SK-N-SH (cell line): ENCODE measurements around the gene WDR46. TPM values are rescaled to one million over a fixed set of nuclear protein-coding genes. Genes with fewer than 3 reads are reported as not detected.

Experiments
- CHD2 ChIP-seq: fragments of 150-350 bp; IDR thresholded peaks from 2 replicates; pipeline ENCODE4 v1.6.1; 2018; ENCODE audit warnings: low read length; ENCODE audit not compliant: partially characterized antibody
- CTCF ChIP-seq: fragments of 200-600 bp; sonication (generic); IDR thresholded peaks from 2 replicates; pipeline ENCODE4 v1.6.1; 2017; ENCODE audit warnings: antibody characterized with exemption, mild to moderate bottlenecking, moderate library complexity
- EZH2phosphoT487 ChIP-seq: fragments of 200-600 bp; sonication (generic); IDR thresholded peaks from 2 replicates; pipeline ENCODE4 v1.6.1; 2017; ENCODE audit warnings: low read depth, mixed run types, mild to moderate bottlenecking, antibody characterized with exemption, moderate library complexity, borderline replicate concordance
- FOSL2 ChIP-seq: IDR thresholded peaks from 2 replicates; pipeline ENCODE4 v1.4.0; 2012; ENCODE audit warnings: low read depth, mild to moderate bottlenecking, moderate library complexity, borderline replicate concordance
- FOXJ3 ChIP-seq: sonication (generic); formaldehyde crosslinking; IDR thresholded peaks from 2 replicates; pipeline ENCODE4 v1.5.1; 2020; ENCODE audit warnings: mild to moderate bottlenecking, missing genetic modification reagents
- FOXM1 ChIP-seq: IDR thresholded peaks from 2 replicates; pipeline ENCODE4 v1.4.0; 2012; ENCODE audit warnings: low read depth, mild to moderate bottlenecking
- GABPA ChIP-seq: IDR thresholded peaks from 2 replicates; pipeline ENCODE4 v1.4.0; 2012; ENCODE audit warnings: low read depth, mild to moderate bottlenecking
- GATA2 ChIP-seq: sonication (generic); formaldehyde crosslinking; IDR thresholded peaks from 2 replicates; pipeline ENCODE4 v1.5.0; 2020; ENCODE audit warnings: mild to moderate bottlenecking, missing genetic modification reagents
- IRF3 ChIP-seq: fragments of 150-350 bp; IDR thresholded peaks from 2 replicates; pipeline ENCODE4 v1.6.1; 2016; ENCODE audit warnings: mild to moderate bottlenecking, low read depth, low read length
- MAX ChIP-seq: IDR thresholded peaks from 2 replicates; pipeline ENCODE4 v1.4.0; 2012; ENCODE audit warnings: low read depth
- MEF2A ChIP-seq: IDR thresholded peaks from 2 replicates; pipeline ENCODE4 v1.4.0; 2012; ENCODE audit warnings: low read depth, borderline replicate concordance
- NFIC ChIP-seq: IDR thresholded peaks from 2 replicates; pipeline ENCODE4 v1.4.0; 2012; ENCODE audit warnings: borderline replicate concordance
- NRF1 ChIP-seq: IDR thresholded peaks from 2 replicates; pipeline ENCODE4 v1.6.1; 2012; ENCODE audit warnings: low read depth, mild to moderate bottlenecking, low read length
- POLR2AphosphoS5 ChIP-seq: IDR thresholded peaks from 2 replicates; pipeline ENCODE4 v1.6.1; 2012; ENCODE audit warnings: low read depth, low read length
- RAD21 ChIP-seq: IDR thresholded peaks from 2 replicates; pipeline ENCODE4 v1.6.1; 2012; ENCODE audit warnings: mild to moderate bottlenecking, low read length
- RCOR1 ChIP-seq: fragments of 150-350 bp; IDR thresholded peaks from 2 replicates; pipeline ENCODE4 v1.6.1; 2017; ENCODE audit warnings: antibody characterized with exemption, low read length
- SIN3A ChIP-seq: IDR thresholded peaks from 2 replicates; pipeline ENCODE4 v1.6.1; 2012; ENCODE audit warnings: low read depth, mild to moderate bottlenecking, low read length, moderate library complexity, borderline replicate concordance
- TCF12 ChIP-seq: IDR thresholded peaks from 2 replicates; pipeline ENCODE4 v1.4.0; 2012
- TEAD4 ChIP-seq: IDR thresholded peaks from 2 replicates; pipeline ENCODE4 v1.4.0; 2012; ENCODE audit warnings: mild to moderate bottlenecking, borderline replicate concordance; ENCODE audit not compliant: insufficient read depth
- USF1 ChIP-seq: IDR thresholded peaks from 2 replicates; pipeline ENCODE4 v1.4.0; 2012; ENCODE audit warnings: low read depth, borderline replicate concordance
- USF2 ChIP-seq: fragments of 150-350 bp; IDR thresholded peaks from 2 replicates; pipeline ENCODE4 v1.6.1; 2017; ENCODE audit warnings: antibody characterized with exemption, low read length, low read depth, borderline replicate concordance
- YY1 ChIP-seq: IDR thresholded peaks from 2 replicates; pipeline ENCODE4 v1.4.0; 2012; ENCODE audit warnings: low read depth, mild to moderate bottlenecking
- ZBTB33 ChIP-seq: IDR thresholded peaks from 2 replicates; pipeline ENCODE4 v1.4.0; 2012; ENCODE audit warnings: low read depth, borderline replicate concordance
- polyA plus RNA-seq, 3 experiments: library from polyadenylated mRNA; depleted of rRNA; stranded (reverse); fragments of >200 nt; gene quantifications; 2 replicates each; pipeline ENCODE4 v1.2.3, GENCODE V29; 2012

The WDR46 gene
- polyA plus RNA-seq, 1 of the 3 experiments (the other 2 are of a cell fraction), result 153 TPM

GRCh38 chr6:33248932-33249731 lies 39.9 kb downstream of the WDR46 start (continued):
- TF ChIP-seq USF2 (no peak), CTCF (no peak), SIN3A (0 out of 2 replicates have a peak, but pooled peaks have one; percentile 33), TEAD4 (no peak), GATA2 (CRISPR knock-in tag) (no peak), ZBTB33 (no peak), YY1 (no peak), USF1 (no peak), RCOR1 (no peak), RAD21 (no peak), TCF12 (no peak), FOXJ3 (CRISPR knock-in tag) (no peak), MEF2A (no peak), FOSL2 (no peak; the same call in 1 of the 2 replicates), NRF1 (peak; percentile 65), GABPA (peak; percentile 59), IRF3 (peak; percentile 16; the same call in 1 of the 2 replicates), POLR2AphosphoS5 (peak; percentile 85), CHD2 (peak; percentile 27), FOXM1 (no peak), EZH2phosphoT487 (no peak), MAX (peak; percentile 86; the same call in 1 of the 2 replicates), NFIC (no peak)
- TF ChIP-seq, all 33 proteins: peak for 12
